Adrenal gland (tissue), 12 donors: Measurements from ENCODE around the gene GMIP. TPM values are rescaled to one million over a fixed set of nuclear protein-coding genes. Genes with fewer than 3 reads are reported as not detected.

Experiments used
- DNase-seq, 7 donors: peaks; one replicate each; pipeline ENCODE4 v3.0.0-alpha.2; 2019 to 2020
- H3K27ac ChIP-seq, 5 donors: fragments of 200-600 bp; sonication (generic) in 4 of 5; 1 replicate in 3 of 5; 2 replicates in 2 of 5; pipeline versions ENCODE4 v1.5.1 to v1.8.0; 2016 to 2020; ENCODE audit warnings: mild to moderate bottlenecking in 1 of 5
- H3K27me3 ChIP-seq: fragments of 200-600 bp; 2 replicates; pipeline ENCODE4 v1.8.0; 2021
- H3K36me3 ChIP-seq, 2 donors: fragments of 200-600 bp; replicated peaks in 1 of 2; 1 replicate in 1 of 2; 2 replicates in 1 of 2; pipeline versions ENCODE4 v1.5.1 to v1.8.0; 2018 to 2022
- H3K4me1 ChIP-seq, 2 donors: fragments of 200-600 bp; replicated peaks in 1 of 2; 1 replicate in 1 of 2; 2 replicates in 1 of 2; pipeline versions ENCODE4 v1.5.1 to v1.8.0; 2018 to 2021
- H3K4me3 ChIP-seq, 4 donors: fragments of 200-600 bp; sonication (generic) in 3 of 4; one replicate each; pipeline ENCODE4 v1.5.1; 2016 to 2018
- H3K9me3 ChIP-seq, 3 donors: fragments of 200-600 bp; sonication (generic) in 1 of 3; replicated peaks in 1 of 3; 1 replicate in 2 of 3; 2 replicates in 1 of 3; pipeline versions ENCODE4 v1.5.1 to v1.8.0; 2016 to 2021
- CTCF ChIP-seq, 6 experiments: fragments of 450-650 bp in 4 of 6; fragments of 200-600 bp in 2 of 6; sonication (generic) in 1 of 6; IDR thresholded peaks; 1 replicate in 5 of 6; 2 replicates in 1 of 6; pipeline versions ENCODE4 v1.5.1 to v1.8.0; 2016 to 2021; ENCODE audit warnings: antibody characterized with exemption in 6 of 6, mild to moderate bottlenecking in 2 of 6, moderate library complexity in 1 of 6
- POLR2A ChIP-seq, 2 donors: fragments of 450-650 bp; IDR thresholded peaks; one replicate each; pipeline ENCODE4 v1.6.1; 2017; ENCODE audit warnings: antibody characterized with exemption in 2 of 2, mild to moderate bottlenecking in 2 of 2, moderate library complexity in 1 of 2
- WGBS, 4 donors: extraction: QIAGEN DNeasy Blood & Tissue Kit in 2 of 4; methylation state at CpG; one replicate each; pipeline versions ENCODE4 v1.1.5 to v1.1.7; 2013 to 2017; 5-methylcytosine and 5-hydroxymethylcytosine counted together
- intact Hi-C, 2 donors: fragments of 100-400 bp; cut with DNase I; formaldehyde crosslinking; loops; one replicate each; pipeline versions ENCODE4 v1.14.1 to v1.15.0; 2022 to 2023
- polyA plus RNA-seq, 3 donors: library from polyadenylated mRNA; stranded (reverse); fragments of 200-250 nt in 2 of 3; fragments of 350-450 nt in 1 of 3; fragmentation: Illumina TruSeq in 1 of 3; extraction: RNeasy Lipid Tissue Mini Kit (QIAGEN cat#74804) in 1 of 3; gene quantifications; one replicate each; pipeline ENCODE4 v1.2.3, GENCODE V29; 2013 to 2014
- total RNA-seq, 9 donors: library from RNA; depleted of rRNA in 4 of 9; stranded (reverse); fragments of >200 nt in 4 of 9; fragments of 120-200 nt in 1 of 9; fragmentation: NEBNext Ultra II Directional in 1 of 9; extraction: Animal tissue kit (Norgen Biotek cat#: 25700) in 1 of 9; gene quantifications; one replicate each; pipeline versions ENCODE4 v1.1.0 to v1.2.4, GENCODE V29; 2013 to 2023
- donor health status: healthy with polysubstance abuse.
- donor health status: Bipolar disorder and iron deficiency.
- donor health status: DM: yes; HTN: yes; CAD: no.
- donor health status: DM: no; HTN: no; CAD: no.
- donor health status: DM: no; HTN: no; CAD: no.
- donor health status: DM: yes; HTN: yes; CAD: no.

GMIP gene
- total and polyA plus RNA-seq, 12 donors = 0.44 to 17.0 (median 9.6) TPM

DNA sequence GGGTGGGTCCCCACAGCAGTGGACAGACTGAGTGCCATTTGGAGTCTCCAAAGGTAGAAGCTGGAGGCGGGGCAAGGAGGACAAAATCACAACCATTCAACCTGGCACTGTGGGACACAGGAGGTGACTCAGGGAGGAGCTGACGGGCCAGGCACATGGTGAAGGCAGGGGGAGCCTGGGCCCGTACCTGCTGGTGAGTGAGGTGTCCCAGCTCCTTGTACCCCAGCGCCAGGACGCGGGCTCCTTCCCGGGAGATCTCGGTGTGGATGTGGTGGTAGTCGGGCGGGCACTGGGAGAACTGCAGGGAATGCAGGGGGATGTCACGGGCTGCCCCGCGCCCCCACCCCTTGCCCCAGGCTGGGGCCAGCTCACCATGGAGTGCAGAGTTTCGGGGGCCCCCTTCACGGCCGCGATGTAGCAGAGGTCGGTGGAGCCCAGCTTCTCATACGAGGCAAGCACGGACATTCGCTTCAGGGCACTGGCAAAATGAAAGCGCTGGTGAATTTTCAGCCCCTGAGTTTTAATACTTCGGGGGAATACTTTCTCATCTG, 10.2 kb upstream of the GMIP start:
- WGBS, 4 donors = 95 to 97% (median 96%) methylated on average over 18 to 23 of the region's 23 CpGs
- H3K4me3 ChIP-seq = no peak overlapping the region
- no peaks in the 10 kb centered on the region for H3K9me3 ChIP-seq
- no peaks in the 10 kb centered on the region for H3K27me3 ChIP-seq
- no peak for TF ChIP-seq CTCF (IDR thresholded peaks at IDR 0.05)
- no peak overlapping the region for H3K27ac ChIP-seq
- intact Hi-C loops = no loop called here
- H3K36me3 ChIP-seq = peaks cover 0 to 100% of the 10 kb centered on the region in 2 donors
- no peaks in the 10 kb centered on the region for H3K4me1 ChIP-seq
- DNase-seq = peak in 1 of 7 donors; percentile 13

GRCh38 chr19:19652482-19653295, 9.2 kb upstream of the GMIP start:
- Histone ChIP-seq H3K4me1 (no peaks in the 10 kb centered on the region), H3K27ac (no peak overlapping the region), H3K4me3 (no peak overlapping the region), H3K9me3 (no peaks in the 10 kb centered on the region), H3K27me3 (no peaks in the 10 kb centered on the region), H3K36me3 (peaks cover 0 to 92% of the 10 kb centered on the region in 2 donors)
- intact Hi-C loops = no loop called here
- DNase-seq = peak in 1 of 7 donors; percentile 11
- TF ChIP-seq POLR2A (IDR thresholded peaks at IDR 0.05) (no peak), CTCF (IDR thresholded peaks at IDR 0.05) (no peak)
- 82 to 90% (median 85%) methylated on average over 16 to 24 of the region's 24 CpGs for WGBS, 4 donors

DNA sequence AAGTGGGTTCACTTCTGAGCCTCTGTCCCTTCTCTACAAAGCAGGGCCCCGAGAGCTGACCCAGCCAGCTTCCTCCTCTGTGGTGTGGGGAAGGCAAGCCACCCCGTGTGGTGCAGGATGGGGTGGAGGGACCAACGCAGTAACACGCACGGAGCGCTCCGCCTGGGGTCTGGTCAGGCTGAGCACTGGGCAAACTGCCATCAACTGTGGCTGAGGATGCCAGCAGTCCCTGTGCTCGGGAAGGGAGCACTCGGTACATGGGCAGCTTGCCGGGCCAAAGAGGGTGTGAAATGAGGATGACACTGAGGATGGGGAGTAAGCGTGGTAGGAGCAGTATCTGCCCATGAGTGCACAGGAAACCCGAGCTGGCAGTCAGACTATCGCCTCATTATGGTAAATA, 7.6 kb upstream of the GMIP start:
- TF ChIP-seq CTCF (IDR thresholded peaks at IDR 0.05) (no peak), POLR2A (IDR thresholded peaks at IDR 0.05) (no peak)
- WGBS, 4 donors = 76 to 79% (median 78%) methylated on average over 7 to 13 of the region's 13 CpGs
- Histone ChIP-seq H3K4me1 (no peaks in the 10 kb centered on the region), H3K4me3 (no peak overlapping the region), H3K9me3 (no peaks in the 10 kb centered on the region), H3K27ac (no peak overlapping the region), H3K27me3 (no peaks in the 10 kb centered on the region), H3K36me3 (peaks cover 0 to 92% of the 10 kb centered on the region in 2 donors)
- intact Hi-C loops = no loop called here
- peak in 1 of 7 donors; percentile 21 for DNase-seq

- no peak overlapping the region for H3K4me3 ChIP-seq
- H3K9me3 ChIP-seq = no peaks in the 10 kb centered on the region
- no peaks in the 10 kb centered on the region for H3K4me1 ChIP-seq
- no peak for DNase-seq
- TF ChIP-seq POLR2A (IDR thresholded peaks at IDR 0.05) (no peak), CTCF (IDR thresholded peaks at IDR 0.05) (no peak)
- intact Hi-C loops = no loop called here
- no peak overlapping the region for H3K27ac ChIP-seq
- peaks cover 0 to 92% of the 10 kb centered on the region in 2 donors for H3K36me3 ChIP-seq
- H3K27me3 ChIP-seq = no peaks in the 10 kb centered on the region
- 86 to 96% (median 92%) methylated on average over 4 to 9 of the region's 9 CpGs for WGBS, 4 donors
Measured at GRCh38 chr19:19650331-19650730, 6.9 kb upstream of the GMIP start.
